NCI-H2107 (cell line): ENCODE measurements around the gene METRNL.

ENCODE experiments used
- DNase-seq: peaks from one replicate; lab custom pipeline; 2025; lab: John Stamatoyannopoulos, UW

METRNL gene

DNA sequence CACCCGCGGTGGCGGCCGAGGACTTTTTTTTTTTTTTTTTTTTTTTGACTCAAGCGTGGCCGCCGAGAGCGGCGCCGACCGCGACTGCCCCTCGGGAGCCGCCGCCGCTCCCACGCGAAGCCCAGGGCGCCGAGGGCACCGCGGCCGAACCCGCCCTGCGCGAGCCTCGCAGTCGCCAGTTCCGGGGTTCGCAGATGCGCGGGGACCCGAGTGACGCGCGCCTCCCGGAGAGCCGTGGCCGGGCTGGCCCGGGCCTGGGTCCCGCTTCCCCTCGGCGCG, 1.1 kb downstream of the METRNL start:
- DNase-seq, result no peak

DNA sequence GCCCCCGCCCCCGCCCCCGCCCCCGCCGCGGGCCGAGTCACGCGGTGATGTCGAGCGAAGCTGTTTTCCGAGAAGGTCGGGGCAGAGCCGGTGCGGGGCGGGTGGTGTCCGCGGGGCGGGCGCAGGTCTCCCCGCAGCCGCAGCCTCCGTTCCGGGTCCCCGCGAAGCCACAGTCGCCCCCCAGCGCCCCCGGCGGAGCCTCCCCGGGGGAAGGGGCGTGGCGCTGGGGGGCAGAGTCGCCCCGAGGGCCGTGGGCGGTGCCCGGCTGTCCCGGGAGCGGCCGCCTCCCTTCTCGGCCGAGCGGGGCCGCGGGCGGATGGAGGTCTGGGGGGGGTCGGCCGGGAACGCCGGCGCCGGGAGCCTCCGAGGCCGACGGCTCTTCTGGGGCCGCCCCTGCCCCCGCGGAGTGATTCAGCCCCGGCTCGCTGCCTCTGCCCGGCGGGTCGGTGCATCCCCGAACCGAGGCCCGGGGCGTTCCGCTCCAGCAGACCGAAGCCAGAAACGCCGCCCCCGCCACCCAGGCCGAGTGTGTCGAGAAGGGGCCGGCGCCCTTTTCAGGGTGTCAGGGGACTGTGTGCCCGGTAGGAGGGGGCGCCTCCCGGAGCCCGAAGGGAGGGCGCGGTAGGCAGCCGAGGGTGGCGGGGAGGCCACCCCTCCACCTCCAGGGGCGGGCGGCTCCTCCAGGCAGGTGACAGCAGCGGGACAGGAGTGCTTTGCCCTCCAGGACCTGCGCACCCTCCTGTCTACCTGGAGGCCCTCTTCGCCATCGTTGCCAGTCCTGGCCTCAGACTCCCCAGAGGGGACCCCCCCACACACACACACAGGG, 1.7 kb downstream of the METRNL start:
- no peak for DNase-seq

DNA sequence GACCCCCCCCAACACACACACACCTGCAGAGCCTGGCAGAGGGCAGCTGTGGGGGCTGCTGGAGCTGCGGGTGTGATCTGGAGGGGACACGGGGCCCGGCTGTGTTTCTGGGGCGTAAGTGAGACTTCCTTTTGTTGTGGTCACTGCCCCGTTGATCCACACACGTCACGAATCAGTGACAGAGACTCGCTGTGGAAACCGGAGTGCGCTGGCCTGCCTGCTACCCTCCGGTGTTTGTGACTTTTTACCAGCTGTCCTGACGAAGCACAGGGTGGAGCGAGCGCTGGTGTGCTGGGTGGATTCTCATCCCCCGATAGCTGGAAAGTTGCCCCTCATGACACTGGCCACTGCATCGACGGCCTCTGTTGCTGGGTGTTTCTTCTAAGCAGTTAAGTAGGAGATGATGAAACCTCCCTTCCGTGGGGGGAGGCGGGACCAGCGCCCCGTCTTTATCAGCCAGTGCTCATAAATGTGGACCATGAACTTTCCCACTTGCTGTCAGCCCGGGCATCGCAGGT, 2.3 kb downstream of the METRNL start:
- no peak for DNase-seq

DNA sequence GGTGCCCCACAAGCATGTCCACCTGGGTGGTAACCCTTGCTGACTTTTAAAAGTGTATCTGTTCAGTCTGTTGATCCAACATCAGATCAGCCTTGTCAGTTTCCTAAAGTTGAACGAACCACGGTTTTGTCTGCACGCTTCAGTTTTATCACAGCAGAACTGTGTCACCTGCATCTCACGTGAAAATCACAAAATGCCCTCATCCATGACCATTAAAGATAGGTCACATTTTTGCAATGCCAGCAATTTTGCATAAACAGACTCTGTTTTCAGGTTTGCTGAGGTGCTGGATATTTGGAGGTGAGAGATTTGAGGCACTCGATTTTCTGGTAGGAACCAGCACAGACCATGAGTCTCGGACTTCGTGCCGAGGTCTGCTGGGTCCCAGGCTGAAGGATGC, 3.0 kb downstream of the METRNL start:
- DNase-seq, result no peak

DNA sequence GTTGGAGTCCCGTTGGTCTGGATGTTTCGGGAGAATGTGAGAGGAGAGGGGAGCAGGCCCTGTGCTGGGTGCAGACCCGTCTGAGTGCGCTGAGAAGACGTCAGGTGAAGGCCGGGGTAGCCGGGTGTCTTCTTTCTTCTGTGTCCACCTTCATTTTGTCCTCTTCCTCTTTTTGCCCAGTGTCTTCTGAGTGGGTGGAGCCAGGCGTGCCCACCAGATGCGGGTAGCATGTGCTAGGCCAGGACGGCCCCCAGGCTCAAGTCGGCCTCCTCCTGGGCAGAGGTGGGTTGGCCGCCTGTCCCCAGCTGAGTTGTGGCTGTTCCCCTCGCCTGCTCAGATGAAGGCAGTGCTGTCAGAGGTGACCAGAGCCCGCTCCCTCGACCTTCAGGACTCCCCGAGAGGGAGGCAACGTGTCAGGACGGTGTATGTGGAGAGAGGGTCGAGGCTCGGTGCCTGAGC, 3.5 kb downstream of the METRNL start:
- no peak for DNase-seq

DNA sequence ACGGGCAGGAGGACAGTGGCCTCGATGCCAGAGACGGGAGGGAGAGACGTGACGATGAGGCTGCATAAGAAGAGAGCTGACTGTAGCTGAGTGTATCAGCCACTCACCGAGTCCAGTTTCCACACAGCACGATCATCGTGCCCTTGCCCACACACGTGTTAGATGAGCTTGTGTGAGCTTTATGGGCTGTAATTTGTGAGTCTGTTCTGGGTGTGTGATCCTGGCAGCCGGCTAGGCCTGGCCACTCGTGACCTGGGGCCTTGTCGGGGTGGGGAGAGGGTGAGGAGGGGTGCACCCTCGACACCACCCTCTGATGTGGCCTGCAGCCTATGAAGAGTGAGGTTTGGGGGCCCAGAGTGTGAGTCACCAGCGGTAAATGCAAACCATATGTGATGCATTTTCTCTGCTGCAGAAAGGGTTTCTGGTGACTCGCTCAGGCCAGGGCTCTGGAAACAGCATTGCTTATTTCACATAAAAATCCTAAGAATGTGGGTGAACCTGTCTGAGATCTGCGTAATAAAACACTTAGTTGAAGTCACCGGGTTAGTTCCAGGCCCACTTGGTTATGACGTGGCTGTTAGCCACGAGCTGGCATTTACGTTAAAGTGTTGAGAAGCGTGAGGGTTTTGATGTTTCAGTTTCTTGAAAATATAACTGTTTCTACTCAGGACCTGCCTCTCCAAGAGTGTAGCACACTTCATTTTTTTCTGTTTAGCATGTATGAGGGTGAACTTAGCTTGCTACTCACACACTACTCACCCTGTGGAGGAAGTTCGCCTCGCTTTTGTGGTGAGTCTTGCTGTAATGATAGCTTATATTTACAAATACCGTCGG, 4.2 kb downstream of the METRNL start:
- DNase-seq, result no peak

DNA sequence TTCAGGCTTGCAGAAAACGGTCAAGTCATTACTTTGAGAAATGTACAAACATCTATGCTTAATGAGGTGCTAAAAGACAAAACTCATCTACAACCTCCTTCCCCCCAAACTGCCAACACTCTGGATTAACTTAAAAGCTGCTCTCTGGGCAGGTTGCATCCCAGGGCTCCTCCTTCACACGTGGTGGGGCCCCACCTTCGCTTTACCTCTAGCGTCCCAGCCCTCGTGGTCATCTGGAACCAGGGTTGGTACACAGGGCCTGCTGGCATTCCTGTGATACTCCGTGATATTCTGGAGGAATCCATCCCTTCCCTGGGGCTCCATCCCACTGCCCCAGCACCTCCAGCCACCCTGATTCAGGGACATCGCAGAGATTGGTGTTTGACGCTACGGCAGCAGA, 4.8 kb downstream of the METRNL start:
- DNase-seq, result no peak

DNA sequence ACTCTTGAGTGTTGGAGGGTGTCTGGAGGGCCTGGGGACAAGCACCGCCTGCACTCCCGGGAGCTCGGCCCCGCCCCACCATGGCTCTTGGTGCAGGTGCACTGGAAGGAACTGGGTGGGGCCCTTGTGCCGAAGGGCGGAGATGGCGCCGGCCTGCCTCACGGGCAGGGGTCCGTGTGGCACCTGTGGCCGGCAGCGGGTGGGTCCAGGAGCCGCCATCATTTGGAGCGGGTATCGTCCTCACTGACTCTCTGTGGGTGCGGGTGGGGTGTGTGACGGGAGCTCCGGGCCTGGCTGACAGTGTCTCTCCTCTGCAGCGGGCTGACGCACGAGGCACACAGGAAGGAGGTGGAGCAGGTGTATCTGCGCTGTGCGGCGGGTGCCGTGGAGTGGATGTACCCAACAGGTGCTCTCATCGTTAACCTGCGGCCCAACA, 5.2 kb downstream of the METRNL start:
- no peak for DNase-seq

DNA sequence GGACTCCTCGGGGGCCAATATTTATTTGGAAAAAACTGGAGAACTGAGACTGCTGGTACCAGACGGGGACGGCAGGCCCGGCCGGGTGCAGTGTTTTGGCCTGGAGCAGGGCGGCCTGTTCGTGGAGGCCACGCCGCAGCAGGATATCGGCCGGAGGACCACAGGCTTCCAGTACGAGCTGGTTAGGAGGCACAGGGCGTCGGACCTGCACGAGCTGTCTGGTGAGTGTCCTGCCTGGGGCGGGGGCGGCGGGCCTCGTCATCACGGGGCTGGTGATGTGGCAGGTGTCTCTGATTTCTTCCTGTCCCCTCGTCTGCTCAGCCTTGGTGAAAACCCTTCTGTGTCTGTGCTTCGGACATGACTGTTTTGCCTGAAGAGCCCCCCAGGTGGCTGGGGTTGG, 5.7 kb downstream of the METRNL start:
- DNase-seq, result no peak

DNA sequence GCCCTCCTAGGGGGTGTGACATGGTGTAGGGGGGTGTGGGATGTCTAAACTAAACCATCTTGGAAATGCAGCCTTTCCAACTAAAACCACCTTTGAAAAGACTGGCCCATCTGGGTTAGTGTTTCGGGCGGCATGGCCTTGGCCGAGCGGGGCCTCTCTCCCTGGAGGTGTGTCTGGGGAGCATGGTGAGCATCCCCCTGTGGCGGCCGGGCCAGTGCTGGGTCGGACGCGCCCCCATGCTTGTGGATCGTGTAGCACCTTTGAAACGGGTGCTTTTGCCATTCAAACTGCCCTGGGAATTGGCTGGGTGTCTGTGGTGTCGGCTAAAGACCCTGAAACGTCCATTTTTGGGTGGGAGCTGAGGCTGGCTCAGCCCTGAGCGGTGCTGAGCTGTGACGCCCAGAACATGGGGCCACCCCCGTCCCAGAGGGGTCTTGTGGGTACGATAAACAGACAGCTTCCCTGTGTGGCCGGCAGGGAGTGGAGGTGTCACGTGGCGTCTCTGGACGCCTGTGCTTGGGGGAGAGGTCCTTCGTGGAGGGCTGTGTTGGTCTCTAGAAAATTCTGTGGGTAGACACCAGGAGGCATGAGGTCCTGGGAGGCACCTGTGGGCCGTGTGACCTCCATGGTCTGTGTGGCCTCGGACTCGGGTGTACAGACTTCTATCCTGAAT, 6.3 kb downstream of the METRNL start:
- DNase-seq, result no peak

DNA sequence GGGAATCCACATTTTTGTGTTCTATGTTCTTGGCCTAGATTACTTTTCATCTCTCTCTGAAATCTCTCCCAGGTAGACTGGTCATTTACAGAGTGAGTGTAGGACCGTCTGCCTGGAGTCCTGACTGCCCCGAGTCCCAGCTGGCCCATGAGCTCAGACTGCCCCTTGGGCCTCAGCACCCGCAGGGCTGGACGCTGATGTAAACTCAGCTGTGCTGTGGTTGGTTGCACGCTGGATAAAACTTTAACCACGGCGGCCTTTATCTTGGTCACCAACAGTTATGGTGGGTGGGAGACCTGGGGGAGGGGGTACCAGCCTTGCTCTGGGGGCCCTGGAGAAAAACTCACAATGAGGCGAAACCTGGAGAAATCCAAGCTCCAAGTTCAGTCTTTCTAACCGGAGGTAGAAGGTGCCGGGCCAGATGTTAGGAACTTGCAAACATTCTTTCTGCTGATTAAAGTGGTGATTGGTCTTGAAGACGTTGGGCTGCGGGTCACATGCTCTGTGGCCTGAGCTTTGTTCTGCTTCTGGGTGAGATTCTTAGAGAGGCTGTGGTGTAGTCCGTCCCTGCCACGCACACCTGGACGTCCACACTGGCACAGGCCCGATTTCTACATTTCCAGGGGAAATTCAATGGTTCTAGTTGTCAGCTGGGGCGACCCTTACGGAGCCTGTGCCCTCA, 6.9 kb downstream of the METRNL start:
- DNase-seq, result no peak

DNA sequence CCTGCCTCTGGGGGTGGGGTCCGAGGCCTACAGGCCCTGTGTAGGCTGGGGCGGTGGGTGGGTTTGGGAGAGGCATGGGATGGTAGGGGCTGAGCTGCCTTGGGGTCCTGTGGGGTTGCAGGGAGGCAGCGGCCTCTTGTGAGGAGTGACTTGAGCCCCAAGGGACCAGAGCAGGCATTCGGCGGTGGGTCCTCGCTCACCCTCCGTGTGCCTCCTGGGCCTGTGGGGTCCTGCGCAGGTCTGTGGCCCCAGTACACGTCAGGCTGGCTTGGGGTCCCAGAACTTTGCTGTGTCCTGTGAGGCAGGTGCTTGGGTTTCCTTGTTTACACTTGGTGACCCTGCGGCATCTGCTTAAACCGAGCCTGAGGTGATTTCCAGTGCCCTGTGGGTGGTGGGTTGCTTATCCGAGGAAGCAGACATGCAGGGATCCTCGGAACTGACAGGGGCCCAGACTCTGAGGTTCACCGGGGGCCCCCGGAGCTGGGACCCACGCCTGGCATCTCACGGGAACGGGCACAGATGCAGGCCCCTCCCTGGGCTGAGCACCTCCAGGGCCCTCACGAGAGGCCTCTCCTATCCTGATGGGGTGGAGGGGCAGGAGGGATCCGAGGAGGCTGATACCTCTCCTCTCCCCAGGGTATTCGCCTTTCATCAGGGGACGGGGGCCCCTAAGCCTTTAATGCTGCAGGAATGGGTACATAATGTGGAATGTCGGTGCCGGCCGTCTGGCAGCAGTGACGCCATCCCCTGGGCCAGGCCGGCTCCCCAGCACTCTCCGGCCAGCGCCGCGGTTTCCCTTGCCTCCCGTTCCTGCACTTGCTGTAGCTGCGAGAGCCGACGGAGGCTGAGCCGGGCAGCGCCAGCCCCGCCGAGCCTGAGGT, 7.7 kb downstream of the METRNL start:
- no peak for DNase-seq

DNA sequence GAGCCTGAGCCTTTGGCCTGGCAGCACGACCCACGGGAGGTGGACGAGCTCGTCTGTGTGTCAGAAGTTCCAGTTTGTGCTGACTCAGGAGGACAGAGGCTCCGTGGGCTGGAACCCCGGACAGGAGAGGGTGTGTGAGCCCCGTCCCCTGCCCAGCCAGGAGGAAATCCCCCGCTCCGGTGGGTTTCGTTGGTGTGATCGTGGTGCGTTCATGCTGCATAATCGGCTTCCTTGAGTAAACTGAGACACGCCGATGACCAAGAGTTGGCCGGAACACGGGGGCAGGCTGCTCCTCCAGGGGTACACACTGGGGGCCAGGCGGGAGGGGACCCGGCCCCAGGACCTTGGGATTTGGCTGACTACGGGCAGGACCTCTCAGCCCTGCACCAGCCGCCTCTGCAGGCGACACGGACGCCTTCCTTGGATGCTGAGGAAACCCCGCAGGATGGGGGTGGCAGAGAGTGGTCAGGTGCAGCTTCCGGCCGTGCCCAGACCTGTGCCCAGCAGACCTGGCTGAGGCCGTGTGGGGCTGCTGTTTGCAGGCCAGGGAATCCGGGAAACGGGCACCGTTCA, 8.5 kb downstream of the METRNL start:
- DNase-seq, result no peak

DNA sequence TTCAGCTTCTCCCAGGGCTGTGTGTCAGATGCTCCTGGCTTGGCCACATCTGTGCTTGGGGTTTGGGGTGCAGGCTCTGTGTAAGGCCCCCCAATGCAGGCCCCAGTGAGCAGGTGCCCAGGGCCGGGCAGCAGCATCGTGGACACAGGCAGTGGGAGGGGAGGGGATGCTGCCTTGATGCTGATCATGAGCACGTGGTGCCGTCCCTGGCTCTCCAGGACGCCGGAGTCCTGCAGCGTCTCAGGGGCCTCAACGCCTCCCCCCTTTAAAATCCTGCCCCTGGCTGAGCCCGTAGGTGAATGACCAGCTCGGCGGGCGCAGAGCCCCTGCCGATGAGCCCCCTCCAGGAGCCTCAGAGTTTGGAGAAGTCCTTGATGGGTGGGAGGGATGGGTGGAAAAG, 9.0 kb downstream of the METRNL start:
- no peak for DNase-seq

DNA sequence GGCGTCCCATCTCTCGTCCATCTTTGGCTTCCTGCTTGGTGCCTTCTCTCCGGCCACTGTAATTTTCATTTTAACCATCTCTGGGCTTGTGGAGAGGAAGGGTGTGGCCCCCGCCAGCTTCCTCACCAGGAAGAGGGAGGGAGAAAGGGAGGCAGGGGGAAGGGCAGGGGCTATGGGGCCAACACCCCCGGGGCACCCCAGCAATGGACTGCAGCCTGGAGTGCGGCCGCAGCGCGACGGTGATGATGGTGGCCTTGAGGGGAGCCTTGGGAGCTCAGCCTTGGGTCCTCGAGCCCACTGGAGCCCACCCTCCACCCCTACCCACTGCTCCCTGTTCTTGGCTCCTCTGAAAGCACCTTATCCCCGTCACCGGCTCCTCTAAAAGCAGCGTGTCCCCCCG, 9.5 kb downstream of the METRNL start:
- no peak for DNase-seq

DNA sequence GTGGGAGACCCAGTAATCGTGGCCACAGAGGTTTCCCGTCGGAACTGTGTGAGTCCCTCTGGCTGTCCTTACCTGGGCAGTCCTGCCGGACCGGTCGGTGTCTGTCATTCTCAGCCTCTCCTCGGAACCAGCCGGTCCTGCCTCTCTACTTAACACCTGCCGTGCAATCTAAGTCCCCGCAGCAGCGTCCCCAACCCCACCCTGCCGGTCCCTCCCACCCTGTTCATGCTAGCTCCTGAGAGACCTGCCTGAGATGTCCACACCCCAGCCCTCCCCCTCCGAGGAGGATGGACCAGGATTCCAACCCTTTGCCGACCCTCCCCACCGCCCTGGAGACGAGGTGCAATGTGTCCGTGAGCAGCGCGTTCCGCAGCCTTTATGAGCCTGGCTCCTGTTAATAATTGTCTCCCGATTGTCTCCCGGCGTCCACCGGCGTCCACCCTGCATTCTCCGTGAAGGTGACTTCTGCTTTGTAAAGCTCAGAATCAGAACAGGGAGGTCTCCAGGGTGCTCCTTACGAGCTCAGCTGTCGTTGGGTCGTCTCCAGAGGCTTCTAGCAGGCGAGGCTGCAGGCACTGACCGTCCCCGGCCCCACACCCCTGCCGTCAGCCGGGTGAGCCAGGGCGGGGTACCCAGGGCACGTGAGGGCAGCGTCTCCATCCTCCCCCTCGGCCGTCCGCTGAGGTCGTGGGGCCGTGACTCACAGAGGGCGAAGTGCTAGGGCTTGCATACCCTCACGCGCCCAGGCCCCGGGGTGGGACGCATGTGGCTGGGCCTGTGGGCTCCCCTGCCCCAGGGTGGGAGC, 10.1 kb downstream of the METRNL start:
- DNase-seq, result no peak

DNA sequence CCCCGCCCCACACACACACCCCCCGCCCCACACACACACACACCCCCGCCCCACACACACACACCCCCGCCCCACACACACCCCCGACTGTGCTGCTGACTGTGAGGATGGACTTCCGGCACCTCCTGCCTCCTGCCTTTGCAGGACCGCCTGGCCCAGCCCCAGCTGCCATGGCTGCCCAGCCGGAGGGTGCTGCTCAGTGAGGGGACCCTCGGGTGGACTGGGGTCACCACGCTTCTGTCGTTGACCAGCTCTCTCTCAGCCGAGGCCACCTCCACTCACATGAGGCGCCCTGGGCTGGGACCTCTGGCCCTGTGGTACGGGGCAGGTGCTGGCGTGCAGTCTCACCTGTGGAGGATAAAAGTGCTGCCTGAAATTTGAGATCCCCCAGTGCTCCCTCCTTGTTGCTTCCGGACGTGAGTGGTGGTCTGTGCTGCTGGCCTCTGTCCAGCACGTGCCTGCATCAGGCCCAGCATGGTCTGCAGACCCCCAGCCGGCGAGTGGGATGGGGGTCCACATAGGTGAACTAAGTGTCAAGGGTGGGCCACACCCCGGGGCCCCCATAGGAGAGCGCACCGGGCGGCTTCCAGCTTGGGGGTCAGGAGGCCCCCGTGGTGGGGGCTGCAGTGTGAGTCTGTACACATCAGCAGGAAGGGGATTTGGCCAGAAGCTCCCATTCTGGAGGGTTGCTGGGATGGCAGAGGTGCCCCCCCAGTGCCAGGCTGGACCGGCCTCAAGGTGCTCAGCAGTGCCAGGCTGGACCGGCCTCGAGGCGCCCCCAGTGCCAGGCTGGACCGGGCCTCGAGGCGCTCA, 11.2 kb downstream of the METRNL start:
- DNase-seq, result no peak

DNA sequence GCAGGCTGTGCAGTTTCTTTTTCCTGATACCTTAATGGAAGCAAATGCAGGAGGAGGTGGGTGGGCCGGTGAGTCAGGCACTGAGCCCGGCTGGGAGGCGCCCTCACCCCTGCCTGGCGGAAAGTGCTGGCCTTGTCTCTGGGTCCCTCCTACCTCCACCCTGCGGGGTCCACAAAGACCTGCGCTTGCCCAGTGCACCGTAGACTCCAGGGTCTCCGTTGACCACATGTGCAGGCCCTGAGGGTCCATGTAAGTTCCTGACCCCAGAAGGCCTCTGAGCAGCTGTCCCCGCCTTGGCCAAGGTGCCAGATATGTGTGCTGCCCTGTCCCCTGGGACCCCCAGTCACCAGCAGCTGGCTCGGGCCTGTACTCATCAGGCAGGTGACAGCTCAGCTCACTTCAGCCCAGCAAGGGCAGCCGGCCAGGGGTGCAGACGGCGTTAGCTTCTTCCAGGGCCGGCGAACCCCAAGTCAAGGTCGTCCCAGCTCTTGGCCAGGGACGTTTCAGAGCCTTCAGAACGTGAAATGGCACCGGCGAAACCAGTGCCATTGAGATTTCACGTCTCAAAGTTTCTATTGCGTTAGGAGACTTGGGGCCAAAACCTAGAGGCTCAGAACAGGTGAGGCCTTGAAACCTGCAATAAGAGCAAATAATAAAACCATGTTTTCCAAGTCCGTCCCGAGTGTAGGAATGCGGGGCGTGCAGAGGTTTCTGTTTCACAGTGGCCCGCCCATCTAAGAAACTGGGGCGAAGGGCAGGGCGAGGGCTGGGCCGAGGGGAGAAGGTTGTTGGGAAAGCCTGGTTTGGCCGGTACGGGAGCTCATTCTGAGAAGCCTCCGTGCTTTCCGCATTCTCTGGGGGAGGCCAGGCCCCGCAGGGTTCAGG, 12.1 kb downstream of the METRNL start:
- no peak for DNase-seq
